ENCODE measurements around the gene TTC16. TPM values are rescaled to one million over a fixed set of nuclear protein-coding genes. Genes with fewer than 3 reads are reported as not detected.

Gene TTC16
- total RNA-seq, 1 donor from 2014 or later, result not detected

- TF ChIP-seq CTCF (IDR thresholded peaks at IDR 0.05; ENCODE audit: insufficient read depth, low read length, severe bottlenecking), result no peak
- no peak for DNase-seq (ENCODE audit: low read depth)
- FAIRE-seq, result no peak
- H3K27me3 ChIP-seq (ENCODE audit: control insufficient read depth, insufficient read depth, low read length), result no peaks in the 10 kb centered on the region
- H3K4me3 ChIP-seq (ENCODE audit: low read depth, low read length), result no peak overlapping the region
- H3K36me3 ChIP-seq (ENCODE audit: control insufficient read depth, insufficient read depth, low read length), result no peaks in the 10 kb centered on the region
Observed at GRCh38 chr9:127717766-127718165, 1.9 kb downstream of the TTC16 start.

GRCh38 chr9:127720031-127720864 is 4.4 kb downstream of the TTC16 start:
- TF ChIP-seq CTCF (IDR thresholded peaks at IDR 0.05; ENCODE audit: insufficient read depth, low read length, severe bottlenecking), result no peak
- H3K27me3 ChIP-seq (ENCODE audit: control insufficient read depth, insufficient read depth, low read length), result no peaks in the 10 kb centered on the region
- no peak overlapping the region for H3K4me3 ChIP-seq (ENCODE audit: low read depth, low read length)
- H3K36me3 ChIP-seq (ENCODE audit: control insufficient read depth, insufficient read depth, low read length), result no peaks in the 10 kb centered on the region
- DNase-seq (ENCODE audit: low read depth), result no peak
- peak; percentile 50 for FAIRE-seq

- Histone ChIP-seq H3K27me3 (ENCODE audit: control insufficient read depth, insufficient read depth, low read length) (no peaks in the 10 kb centered on the region), H3K4me3 (ENCODE audit: low read depth, low read length) (no peak overlapping the region), H3K36me3 (ENCODE audit: control insufficient read depth, insufficient read depth, low read length) (no peaks in the 10 kb centered on the region)
- FAIRE-seq, result no peak
- no peak for TF ChIP-seq CTCF (IDR thresholded peaks at IDR 0.05; ENCODE audit: insufficient read depth, low read length, severe bottlenecking)
- peak; percentile 19 for DNase-seq (ENCODE audit: low read depth)
Observed at GRCh38 chr9:127720865-127721227, 5.0 kb downstream of the TTC16 start.

GRCh38 chr9:127721391-127721821 is 5.5 kb downstream of the TTC16 start:
- no peak for FAIRE-seq
- DNase-seq (ENCODE audit: low read depth), result peak; percentile 52
- H3K4me3 ChIP-seq (ENCODE audit: low read depth, low read length), result no peak overlapping the region
- no peaks in the 10 kb centered on the region for H3K36me3 ChIP-seq (ENCODE audit: control insufficient read depth, insufficient read depth, low read length)
- H3K27me3 ChIP-seq (ENCODE audit: control insufficient read depth, insufficient read depth, low read length), result no peaks in the 10 kb centered on the region
- TF ChIP-seq CTCF (IDR thresholded peaks at IDR 0.05; ENCODE audit: insufficient read depth, low read length, severe bottlenecking), result no peak

GRCh38 chr9:127722055-127722745 is 6.3 kb downstream of the TTC16 start:
- no peak for DNase-seq (ENCODE audit: low read depth)
- no peak for FAIRE-seq
- no peak for TF ChIP-seq CTCF (IDR thresholded peaks at IDR 0.05; ENCODE audit: insufficient read depth, low read length, severe bottlenecking)
- Histone ChIP-seq H3K4me3 (ENCODE audit: low read depth, low read length) (no peak overlapping the region), H3K36me3 (ENCODE audit: control insufficient read depth, insufficient read depth, low read length) (no peaks in the 10 kb centered on the region), H3K27me3 (ENCODE audit: control insufficient read depth, insufficient read depth, low read length) (no peaks in the 10 kb centered on the region)
